Gastrocnemius medialis (tissue), 4 donors: ENCODE data around the gene PLXDC2. TPM values are rescaled to one million over a fixed set of nuclear protein-coding genes. Genes with fewer than 3 reads are reported as not detected.
"Not testable (repeated sequence)": the region's sequence is repeated elsewhere in the genome, so short reads cannot be mapped to it uniquely, and the experiment has no call there.

Source experiments
- ATAC-seq, 2 donors: fragments of 150-250 bp; one replicate each; pipeline ENCODE4 v1.9.1; 2016
- DNase-seq, 2 donors: peaks; one replicate each; pipeline ENCODE4 v3.0.0-alpha.2; 2019
- H3K27ac ChIP-seq, 4 donors: fragments of 200-600 bp; sonication (generic); 1 replicate in 1 of 4; 2 replicates in 3 of 4; pipeline ENCODE4 v1.5.1; 2016 to 2018; ENCODE audit warnings: mild to moderate bottlenecking in 2 of 4, moderate library complexity in 1 of 4
- H3K27me3 ChIP-seq, 3 donors: fragments of 200-600 bp; sonication (generic) in 2 of 3; 1 replicate in 1 of 3; 2 replicates in 2 of 3; pipeline versions ENCODE4 v1.5.1 to v1.6.0; 2016 to 2019; ENCODE audit warnings: mild to moderate bottlenecking in 1 of 3, moderate library complexity in 1 of 3
- H3K36me3 ChIP-seq, 2 donors: fragments of 200-600 bp; sonication (generic) in 1 of 2; one replicate each; pipeline ENCODE4 v1.5.1; 2017 to 2018
- H3K4me1 ChIP-seq, 2 donors: fragments of 200-600 bp; sonication (generic) in 1 of 2; one replicate each; pipeline ENCODE4 v1.5.1; 2016 to 2017; ENCODE audit warnings: mild to moderate bottlenecking in 2 of 2
- H3K4me3 ChIP-seq, 4 donors: fragments of 200-600 bp; sonication (generic) in 3 of 4; 1 replicate in 1 of 4; 2 replicates in 3 of 4; pipeline ENCODE4 v1.5.1; 2016 to 2019; ENCODE audit warnings: mild to moderate bottlenecking in 2 of 4
- H3K9me3 ChIP-seq, 3 donors: fragments of 200-600 bp; sonication (generic) in 2 of 3; 1 replicate in 1 of 3; 2 replicates in 2 of 3; pipeline ENCODE4 v1.5.1; 2016 to 2019
- POLR2A ChIP-seq, 2 donors: fragments of 450-650 bp; IDR thresholded peaks; one replicate each; pipeline ENCODE4 v1.6.1; 2017; ENCODE audit warnings: antibody characterized with exemption in 2 of 2, mild to moderate bottlenecking in 2 of 2, moderate library complexity in 2 of 2
- in situ Hi-C, 4 donors: fragments of 200-750 bp; cut with MboI; loops; one replicate each; pipeline versions ENCODE4 v1.15.0 to v1.8.0; 2017; ENCODE audit warnings: low sequenced_read_pairs in 4 of 4
- intact Hi-C: fragments of 100-400 bp; cut with DNase I; formaldehyde crosslinking; loops from one replicate; pipeline ENCODE4 v1.15.1; 2023; ENCODE audit warnings: low total_unique reads
- total RNA-seq, 4 donors: library from RNA; depleted of rRNA; stranded (reverse); fragments of >200 nt; gene quantifications; one replicate each; pipeline versions ENCODE4 v1.1.0 to v1.2.3, GENCODE V29; 2016
- TF ChIP-seq, protein P1 (sequence below), 5 experiments: fragments of 450-650 bp in 3 of 5; fragments of 200-600 bp in 2 of 5; sonication (generic) in 2 of 5; IDR thresholded peaks in 4 of 5; conservative IDR thresholded peaks in 1 of 5; 1 replicate in 4 of 5; 2 replicates in 1 of 5; pipeline ENCODE4 v1.5.1; 2016 to 2019; ENCODE audit warnings: antibody characterized with exemption in 5 of 5, mild to moderate bottlenecking in 3 of 5, moderate library complexity in 3 of 5

PLXDC2 gene
- total RNA-seq, 4 donors from 2014 or later, result 13.9 to 19.6 (median 15.0) TPM

- Histone ChIP-seq H3K27me3 (no peaks in the 10 kb centered on the region), H3K9me3 (no peaks in the 10 kb centered on the region), H3K36me3 (no peaks in the 10 kb centered on the region), H3K27ac (no peak overlapping the region), H3K4me3 (no peak overlapping the region), H3K4me1 (no peaks in the 10 kb centered on the region)
- no peak for TF ChIP-seq POLR2A (IDR thresholded peaks at IDR 0.05)
- TF ChIP-seq, protein P1, sequence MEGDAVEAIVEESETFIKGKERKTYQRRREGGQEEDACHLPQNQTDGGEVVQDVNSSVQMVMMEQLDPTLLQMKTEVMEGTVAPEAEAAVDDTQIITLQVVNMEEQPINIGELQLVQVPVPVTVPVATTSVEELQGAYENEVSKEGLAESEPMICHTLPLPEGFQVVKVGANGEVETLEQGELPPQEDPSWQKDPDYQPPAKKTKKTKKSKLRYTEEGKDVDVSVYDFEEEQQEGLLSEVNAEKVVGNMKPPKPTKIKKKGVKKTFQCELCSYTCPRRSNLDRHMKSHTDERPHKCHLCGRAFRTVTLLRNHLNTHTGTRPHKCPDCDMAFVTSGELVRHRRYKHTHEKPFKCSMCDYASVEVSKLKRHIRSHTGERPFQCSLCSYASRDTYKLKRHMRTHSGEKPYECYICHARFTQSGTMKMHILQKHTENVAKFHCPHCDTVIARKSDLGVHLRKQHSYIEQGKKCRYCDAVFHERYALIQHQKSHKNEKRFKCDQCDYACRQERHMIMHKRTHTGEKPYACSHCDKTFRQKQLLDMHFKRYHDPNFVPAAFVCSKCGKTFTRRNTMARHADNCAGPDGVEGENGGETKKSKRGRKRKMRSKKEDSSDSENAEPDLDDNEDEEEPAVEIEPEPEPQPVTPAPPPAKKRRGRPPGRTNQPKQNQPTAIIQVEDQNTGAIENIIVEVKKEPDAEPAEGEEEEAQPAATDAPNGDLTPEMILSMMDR (IDR thresholded peaks at IDR 0.05 in 4 of 5, conservative IDR thresholded peaks at IDR 0.05 in 1 of 5), result no peak
- intact Hi-C loops (no loop called here), in situ Hi-C loops (no loop called here)
- no peak for ATAC-seq
- no peak for DNase-seq
These were observed 359.5 kb downstream of the PLXDC2 start for GRCh38 chr10:20175719-20176118.

DNA sequence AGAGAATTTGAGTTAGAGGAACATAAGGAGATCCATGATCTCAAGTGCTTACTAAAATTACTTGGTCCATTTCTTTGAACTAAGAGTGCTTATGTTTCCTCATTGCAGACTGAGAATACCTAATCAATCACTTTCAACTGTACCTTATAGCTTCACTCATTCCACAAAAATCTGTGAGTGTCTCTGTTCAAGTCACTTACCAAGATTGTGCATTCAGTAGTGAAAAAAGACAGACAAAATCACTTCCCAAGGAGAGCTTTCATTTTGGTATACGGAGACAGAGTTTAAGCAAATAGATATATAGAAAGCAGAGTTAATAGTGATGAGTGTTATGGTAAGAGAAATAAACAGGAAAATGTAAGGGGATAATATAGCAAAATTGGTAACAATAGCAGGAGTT lies 364.5 kb downstream of the PLXDC2 start:
- ATAC-seq, result no peak

DNA sequence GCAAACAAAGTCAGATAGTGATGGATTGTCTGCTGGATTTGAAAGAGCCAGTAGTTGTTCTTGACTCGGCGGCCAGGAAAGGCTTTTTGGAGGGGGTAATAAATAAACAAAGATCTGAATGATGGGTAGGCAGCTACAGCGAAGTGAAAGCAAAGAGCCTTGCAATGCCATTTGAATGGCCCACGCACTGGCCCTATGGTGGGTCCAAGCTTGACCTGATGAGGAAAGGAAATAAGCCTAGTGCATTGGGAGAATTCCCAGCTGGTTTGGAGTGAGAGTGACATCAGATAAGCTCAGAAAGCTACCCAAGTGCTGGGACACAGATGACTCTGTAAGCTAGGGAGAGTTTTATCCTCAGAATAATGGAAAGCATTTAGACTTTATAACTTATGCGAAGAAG lies 365.2 kb downstream of the PLXDC2 start:
- Histone ChIP-seq H3K36me3 (no peaks in the 10 kb centered on the region), H3K4me3 (no peak overlapping the region), H3K27me3 (no peaks in the 10 kb centered on the region), H3K4me1 (no peaks in the 10 kb centered on the region), H3K27ac (no peak overlapping the region), H3K9me3 (no peaks in the 10 kb centered on the region)
- TF ChIP-seq, protein P1 (IDR thresholded peaks at IDR 0.05 in 4 of 5, conservative IDR thresholded peaks at IDR 0.05 in 1 of 5), result no peak
- TF ChIP-seq POLR2A (IDR thresholded peaks at IDR 0.05), result no peak
- ATAC-seq (no peak), DNase-seq (no peak)
- intact Hi-C loops, result no loop called here
- in situ Hi-C loops, result no loop called here

More for the DNA sequence above, 364.5 kb downstream of the PLXDC2 start:
- Histone ChIP-seq H3K4me3 (no peak overlapping the region), H3K27me3 (no peaks in the 10 kb centered on the region), H3K36me3 (no peaks in the 10 kb centered on the region), H3K4me1 (no peaks in the 10 kb centered on the region), H3K27ac (no peak overlapping the region), H3K9me3 (no peaks in the 10 kb centered on the region)
- in situ Hi-C loops (no loop called here), intact Hi-C loops (no loop called here)
- DNase-seq, result no peak
- no peak for TF ChIP-seq POLR2A (IDR thresholded peaks at IDR 0.05)
- TF ChIP-seq, protein P1 (IDR thresholded peaks at IDR 0.05 in 4 of 5, conservative IDR thresholded peaks at IDR 0.05 in 1 of 5), result no peak

DNA sequence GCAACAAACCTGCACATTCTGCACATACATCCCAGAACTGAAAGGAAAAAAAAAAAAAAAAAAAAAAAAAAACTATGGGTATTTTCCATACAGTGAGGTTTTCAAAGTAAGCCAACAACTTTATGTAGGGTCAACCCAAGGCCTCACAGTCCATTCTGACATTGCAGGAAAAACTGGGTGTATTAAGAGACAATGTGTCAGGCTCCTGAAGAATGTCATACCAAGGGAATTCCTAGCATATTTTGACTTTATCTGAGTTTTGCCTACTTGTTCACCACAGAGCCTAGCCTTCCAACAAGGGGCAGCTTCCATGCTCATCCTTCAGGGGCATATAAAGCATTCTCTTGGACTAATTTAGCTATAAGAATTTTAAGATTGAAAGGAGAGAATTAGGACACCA lies 368.9 kb downstream of the PLXDC2 start:
- H3K9me3 ChIP-seq, result no peaks in the 10 kb centered on the region
- H3K4me3 ChIP-seq, result no peak overlapping the region
- no peaks in the 10 kb centered on the region for H3K4me1 ChIP-seq
- no peak for ATAC-seq
- H3K36me3 ChIP-seq, result no peaks in the 10 kb centered on the region
- no peak for DNase-seq
- H3K27ac ChIP-seq, result no peak overlapping the region
- intact Hi-C loops, result no loop called here
- no peak for TF ChIP-seq POLR2A (IDR thresholded peaks at IDR 0.05)
- TF ChIP-seq, protein P1 (IDR thresholded peaks at IDR 0.05 in 4 of 5, conservative IDR thresholded peaks at IDR 0.05 in 1 of 5), result no peak
- in situ Hi-C loops, result no loop called here
- no peaks in the 10 kb centered on the region for H3K27me3 ChIP-seq

GRCh38 chr10:20191392-20191791 lies 375.2 kb downstream of the PLXDC2 start:
- H3K27ac ChIP-seq, intact Hi-C loops, H3K9me3 ChIP-seq, H3K27me3 ChIP-seq, DNase-seq, H3K4me3 ChIP-seq, H3K36me3 ChIP-seq, ATAC-seq, H3K4me1 ChIP-seq, in situ Hi-C loops: not testable (repeated sequence)
